ENCODE data around the gene PTPRM.

- TF ChIP-seq CTCF (IDR thresholded peaks at IDR 0.05) (no peak), EZH2phosphoT487 (IDR thresholded peaks at IDR 0.05) (no peak)
Measured at GRCh38 chr18:7787339-7787738, 220.2 kb downstream of the PTPRM start.

Data from neural progenitor cell (in vitro differentiated cells).